ENCODE measurements around the gene TECTA. TPM values are rescaled to one million over a fixed set of nuclear protein-coding genes. Genes with fewer than 3 reads are reported as not detected.

Gene TECTA
- polyA plus RNA-seq, 2 of the 4 experiments (the other 2 are of a cell fraction) = 0.05 to 0.14 TPM

DNA sequence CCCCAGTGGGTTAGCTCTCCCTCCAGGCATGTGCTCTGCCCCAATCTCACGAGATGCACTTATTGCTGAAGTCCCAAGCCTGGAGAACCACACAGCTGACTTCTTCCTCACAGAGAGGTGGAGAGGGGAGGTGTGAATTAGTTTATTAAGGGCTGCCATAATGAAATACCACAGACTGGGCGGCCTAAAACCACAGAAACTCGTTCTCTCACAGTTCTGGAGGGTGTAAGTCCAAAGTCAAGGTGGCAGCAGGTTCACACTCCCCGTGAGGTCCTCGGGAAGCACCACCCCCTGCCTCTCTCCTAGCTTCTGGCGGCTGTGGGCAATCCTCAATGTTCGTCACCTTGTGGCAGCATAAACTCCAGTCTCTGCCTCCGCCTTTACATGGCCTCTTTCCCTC is 39.3 kb downstream of the TECTA start:
- no peak for TF ChIP-seq CHD2 (IDR thresholded peaks at IDR 0.05; ENCODE audit: low read length, partially characterized antibody)
- TF ChIP-seq ZNF302 (CRISPR knock-in tag; IDR thresholded peaks at IDR 0.05) = no peak
- TF ChIP-seq MYC (IDR thresholded peaks at IDR 0.05; ENCODE audit: borderline replicate concordance, low read length) = no peak
- TF ChIP-seq HOXB5 (CRISPR knock-in tag; IDR thresholded peaks at IDR 0.05) = no peak
- 30% methylated on average over 8 of the region's 8 CpGs for WGBS (ENCODE audit: missing lambda C conversion rate)
- FAIRE-seq (no peak), ATAC-seq (no peak), DNase-seq (ENCODE audit: low read depth in 1 of 2, low spot score in 1 of 2) (no peak)
- ChIA-PET POLR2A (no interaction called here), CTCF (no interaction called here)
- Histone ChIP-seq H3K4me1 (no peaks in the 10 kb centered on the region), H3K4me2 (no peak overlapping the region), H3K27ac (no peak overlapping the region), H3K4me3 (no peak overlapping the region), H3K9me3 (no peaks in the 10 kb centered on the region)

DNA sequence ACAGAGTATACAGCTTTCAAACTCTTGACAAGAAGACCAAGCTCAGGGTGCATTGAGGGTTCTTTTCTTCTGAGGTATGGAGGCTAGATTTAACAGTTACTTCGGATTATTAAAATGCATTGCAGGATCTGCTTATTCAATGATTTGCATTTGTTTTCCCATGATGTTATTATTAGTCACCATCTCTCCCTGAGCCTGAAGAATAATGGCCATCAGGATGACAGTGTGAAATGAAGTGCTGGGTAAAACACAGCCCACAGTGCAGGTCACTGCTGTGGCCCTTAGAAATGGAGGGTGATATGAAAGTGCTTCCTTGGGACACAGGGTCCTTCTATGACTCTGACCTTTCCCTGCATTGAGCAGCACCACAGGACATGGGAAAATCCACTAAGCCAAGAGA is 40.0 kb downstream of the TECTA start:
- ChIA-PET POLR2A (no interaction called here), CTCF (no interaction called here)
- Histone ChIP-seq H3K4me2 (no peak overlapping the region), H3K4me1 (no peaks in the 10 kb centered on the region), H3K9me3 (no peaks in the 10 kb centered on the region), H3K4me3 (no peak overlapping the region), H3K27ac (no peak overlapping the region)
- DNase-seq (ENCODE audit: low read depth in 1 of 2, low spot score in 1 of 2) (no peak), ATAC-seq (no peak), FAIRE-seq (no peak)
- TF ChIP-seq RFX5 (IDR thresholded peaks at IDR 0.05) = no peak
- TF ChIP-seq CHD2 (IDR thresholded peaks at IDR 0.05; ENCODE audit: low read length, partially characterized antibody) = no peak
- no peak for TF ChIP-seq ESRRA (IDR thresholded peaks at IDR 0.05; ENCODE audit: borderline replicate concordance, low read length)
- no peak for TF ChIP-seq JUNB (IDR thresholded peaks at IDR 0.05)
- no peak for TF ChIP-seq TP53 (CRISPR knock-in tag; IDR thresholded peaks at IDR 0.05)
- no peak for TF ChIP-seq HEYL (CRISPR knock-in tag; IDR thresholded peaks at IDR 0.05)
- 0% methylated on average over 1 of the region's 1 CpG for WGBS (ENCODE audit: missing lambda C conversion rate)

DNA sequence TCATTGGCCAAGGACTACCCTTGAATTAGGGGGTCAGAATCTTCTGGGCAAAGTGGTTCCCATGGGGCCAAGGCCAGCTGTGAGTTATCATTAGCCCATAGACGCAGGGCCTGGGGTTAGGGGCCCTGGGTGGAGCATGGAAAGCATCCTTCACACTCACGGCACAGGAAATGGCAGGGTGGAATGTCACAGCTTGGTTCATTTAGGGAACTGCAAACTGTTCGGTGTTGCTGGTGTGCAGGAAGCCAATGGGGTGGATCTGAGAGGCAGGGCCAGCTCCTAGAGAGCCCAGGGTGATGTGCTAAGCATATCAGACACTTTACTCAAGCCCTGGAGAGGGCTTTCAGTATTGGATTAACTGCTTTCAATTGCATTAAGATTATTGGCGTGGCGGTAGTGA is 42.9 kb downstream of the TECTA start:
- ATAC-seq = no peak
- H3K4me2 ChIP-seq = no peak overlapping the region
- POLR2A ChIA-PET = no interaction called here
- DNase-seq (ENCODE audit: low read depth in 1 of 2, low spot score in 1 of 2) = no peak
- H3K27ac ChIP-seq = no peak overlapping the region
- H3K4me3 ChIP-seq = no peak overlapping the region
- CTCF ChIA-PET = no interaction called here
- H3K9me3 ChIP-seq = no peaks in the 10 kb centered on the region
- TF ChIP-seq HOXA7 (CRISPR knock-in tag; IDR thresholded peaks at IDR 0.05) (no peak), EHF (CRISPR knock-in tag; IDR thresholded peaks at IDR 0.05) (no peak), RNF2 (IDR thresholded peaks at IDR 0.05; ENCODE audit: borderline replicate concordance, low read depth) (no peak), EP300 (IDR thresholded peaks at IDR 0.05) (no peak), TP53 (CRISPR knock-in tag; IDR thresholded peaks at IDR 0.05) (no peak)
- 44% methylated on average over 5 of the region's 5 CpGs for WGBS (ENCODE audit: missing lambda C conversion rate)
- FAIRE-seq = no peak
- H3K4me1 ChIP-seq = no peaks in the 10 kb centered on the region

DNA sequence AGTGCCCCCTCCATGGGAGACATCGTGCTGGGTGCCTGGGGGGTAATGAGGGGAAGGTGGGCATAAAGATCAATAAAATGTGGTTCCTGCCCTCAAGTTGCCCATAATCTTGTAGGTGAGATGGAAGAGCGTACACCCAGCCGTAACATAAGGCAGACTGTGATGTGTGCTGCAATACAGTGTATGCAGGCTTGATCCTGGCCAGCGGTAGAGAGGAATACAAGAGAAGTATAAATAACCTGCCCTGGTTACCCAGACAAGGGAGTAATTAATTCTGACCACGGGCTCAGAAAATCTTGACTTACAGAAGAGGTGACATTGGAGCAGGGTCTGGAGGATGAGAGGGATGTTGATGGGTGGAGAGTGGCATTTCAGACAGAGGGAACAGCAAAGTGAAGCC is 43.7 kb downstream of the TECTA start:
- no peak for FAIRE-seq
- CTCF ChIA-PET = interaction anchor here (0.9 kb wide), 1 partner anchor 50 kb away, joined by 3 read pairs; no protein-coding TSS in a partner anchor
- no peak overlapping the region for H3K4me3 ChIP-seq
- DNase-seq (ENCODE audit: low read depth in 1 of 2, low spot score in 1 of 2) = no peak
- no peak for ATAC-seq
- no peaks in the 10 kb centered on the region for H3K4me1 ChIP-seq
- no peak overlapping the region for H3K4me2 ChIP-seq
- POLR2A ChIA-PET = no interaction called here
- TF ChIP-seq MAFK (IDR thresholded peaks at IDR 0.05; ENCODE audit: partially characterized antibody) (no peak), HDAC2 (IDR thresholded peaks at IDR 0.05) (no peak), CHD4 (IDR thresholded peaks at IDR 0.05; ENCODE audit: borderline replicate concordance) (no peak)
- TF ChIP-seq, protein P1, sequence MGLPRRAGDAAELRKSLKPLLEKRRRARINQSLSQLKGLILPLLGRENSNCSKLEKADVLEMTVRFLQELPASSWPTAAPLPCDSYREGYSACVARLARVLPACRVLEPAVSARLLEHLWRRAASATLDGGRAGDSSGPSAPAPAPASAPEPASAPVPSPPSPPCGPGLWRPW (IDR thresholded peaks at IDR 0.05) = no peak
- WGBS (ENCODE audit: missing lambda C conversion rate) = 40% methylated on average over 5 of the region's 5 CpGs
- H3K9me3 ChIP-seq = no peaks in the 10 kb centered on the region
- no peak overlapping the region for H3K27ac ChIP-seq

DNA sequence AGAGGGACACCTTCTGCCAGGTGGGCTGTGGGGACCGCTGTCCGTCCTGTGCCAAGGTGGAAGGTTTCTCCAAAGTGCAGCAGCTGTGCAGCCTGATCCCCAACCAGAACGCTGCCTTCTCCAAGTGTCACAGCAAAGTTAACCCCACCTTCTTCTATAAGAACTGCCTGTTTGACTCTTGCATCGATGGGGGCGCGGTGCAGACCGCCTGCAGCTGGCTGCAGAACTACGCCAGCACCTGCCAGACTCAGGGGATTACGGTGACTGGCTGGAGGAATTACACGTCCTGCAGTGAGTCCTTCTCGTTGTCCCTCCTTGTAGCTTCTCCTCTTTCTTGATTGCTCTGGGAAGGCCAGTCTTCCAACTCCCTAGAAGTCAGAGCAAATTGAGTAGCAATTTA is 44.8 kb downstream of the TECTA start:
- no peak for FAIRE-seq
- Histone ChIP-seq H3K27ac (no peak overlapping the region), H3K4me3 (no peak overlapping the region), H3K4me1 (no peaks in the 10 kb centered on the region), H3K9me3 (no peaks in the 10 kb centered on the region), H3K4me2 (no peak overlapping the region)
- no peak for ATAC-seq
- POLR2A ChIA-PET = no interaction called here
- CTCF ChIA-PET = interaction anchor here (0.9 kb wide), 1 partner anchor 49 kb away, joined by 3 read pairs; no protein-coding TSS in a partner anchor
- DNase-seq (ENCODE audit: low read depth in 1 of 2, low spot score in 1 of 2) = no peak
- no peak for TF ChIP-seq JUNB (IDR thresholded peaks at IDR 0.05)
- no peak for TF ChIP-seq CBX8 (IDR thresholded peaks at IDR 0.05)
- TF ChIP-seq, protein P2, sequence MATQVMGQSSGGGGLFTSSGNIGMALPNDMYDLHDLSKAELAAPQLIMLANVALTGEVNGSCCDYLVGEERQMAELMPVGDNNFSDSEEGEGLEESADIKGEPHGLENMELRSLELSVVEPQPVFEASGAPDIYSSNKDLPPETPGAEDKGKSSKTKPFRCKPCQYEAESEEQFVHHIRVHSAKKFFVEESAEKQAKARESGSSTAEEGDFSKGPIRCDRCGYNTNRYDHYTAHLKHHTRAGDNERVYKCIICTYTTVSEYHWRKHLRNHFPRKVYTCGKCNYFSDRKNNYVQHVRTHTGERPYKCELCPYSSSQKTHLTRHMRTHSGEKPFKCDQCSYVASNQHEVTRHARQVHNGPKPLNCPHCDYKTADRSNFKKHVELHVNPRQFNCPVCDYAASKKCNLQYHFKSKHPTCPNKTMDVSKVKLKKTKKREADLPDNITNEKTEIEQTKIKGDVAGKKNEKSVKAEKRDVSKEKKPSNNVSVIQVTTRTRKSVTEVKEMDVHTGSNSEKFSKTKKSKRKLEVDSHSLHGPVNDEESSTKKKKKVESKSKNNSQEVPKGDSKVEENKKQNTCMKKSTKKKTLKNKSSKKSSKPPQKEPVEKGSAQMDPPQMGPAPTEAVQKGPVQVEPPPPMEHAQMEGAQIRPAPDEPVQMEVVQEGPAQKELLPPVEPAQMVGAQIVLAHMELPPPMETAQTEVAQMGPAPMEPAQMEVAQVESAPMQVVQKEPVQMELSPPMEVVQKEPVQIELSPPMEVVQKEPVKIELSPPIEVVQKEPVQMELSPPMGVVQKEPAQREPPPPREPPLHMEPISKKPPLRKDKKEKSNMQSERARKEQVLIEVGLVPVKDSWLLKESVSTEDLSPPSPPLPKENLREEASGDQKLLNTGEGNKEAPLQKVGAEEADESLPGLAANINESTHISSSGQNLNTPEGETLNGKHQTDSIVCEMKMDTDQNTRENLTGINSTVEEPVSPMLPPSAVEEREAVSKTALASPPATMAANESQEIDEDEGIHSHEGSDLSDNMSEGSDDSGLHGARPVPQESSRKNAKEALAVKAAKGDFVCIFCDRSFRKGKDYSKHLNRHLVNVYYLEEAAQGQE (IDR thresholded peaks at IDR 0.05) = no peak
- no peak for TF ChIP-seq ESRRA (IDR thresholded peaks at IDR 0.05; ENCODE audit: borderline replicate concordance, low read length)
- TF ChIP-seq, protein P3, sequence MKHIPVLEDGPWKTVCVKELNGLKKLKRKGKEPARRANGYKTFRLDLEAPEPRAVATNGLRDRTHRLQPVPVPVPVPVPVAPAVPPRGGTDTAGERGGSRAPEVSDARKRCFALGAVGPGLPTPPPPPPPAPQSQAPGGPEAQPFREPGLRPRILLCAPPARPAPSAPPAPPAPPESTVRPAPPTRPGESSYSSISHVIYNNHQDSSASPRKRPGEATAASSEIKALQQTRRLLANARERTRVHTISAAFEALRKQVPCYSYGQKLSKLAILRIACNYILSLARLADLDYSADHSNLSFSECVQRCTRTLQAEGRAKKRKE (CRISPR knock-in tag; IDR thresholded peaks at IDR 0.05; ENCODE audit: low read depth) = no peak
- no peak for TF ChIP-seq HOXB5 (CRISPR knock-in tag; IDR thresholded peaks at IDR 0.05)
- TF ChIP-seq, protein P1 (IDR thresholded peaks at IDR 0.05) = no peak
- 8% methylated on average over 2 of the region's 11 CpGs for WGBS (ENCODE audit: missing lambda C conversion rate)
